ENCODE measurements around the gene PMPCA.

PMPCA gene

DNA sequence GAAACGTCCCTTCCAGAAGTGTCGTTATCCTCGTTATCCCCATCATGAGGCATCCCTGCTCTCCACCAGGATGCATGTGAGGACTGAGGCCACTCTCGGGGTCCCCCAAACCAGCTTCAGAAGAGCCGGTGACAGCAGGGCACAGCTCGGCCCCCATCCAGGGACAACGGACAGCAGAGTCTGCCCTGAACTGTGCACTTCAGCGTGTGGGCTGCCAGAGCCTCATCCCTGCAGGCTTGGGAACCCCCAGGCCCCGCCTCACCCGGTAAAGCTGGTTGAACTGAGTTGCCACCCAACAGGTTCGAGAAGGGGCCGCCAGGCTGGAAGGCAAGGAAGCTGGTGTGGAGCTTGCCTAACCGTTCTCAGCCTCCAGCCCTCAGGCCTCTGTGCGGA, 36.3 kb upstream of the PMPCA start:
- TF ChIP-seq, protein P1, sequence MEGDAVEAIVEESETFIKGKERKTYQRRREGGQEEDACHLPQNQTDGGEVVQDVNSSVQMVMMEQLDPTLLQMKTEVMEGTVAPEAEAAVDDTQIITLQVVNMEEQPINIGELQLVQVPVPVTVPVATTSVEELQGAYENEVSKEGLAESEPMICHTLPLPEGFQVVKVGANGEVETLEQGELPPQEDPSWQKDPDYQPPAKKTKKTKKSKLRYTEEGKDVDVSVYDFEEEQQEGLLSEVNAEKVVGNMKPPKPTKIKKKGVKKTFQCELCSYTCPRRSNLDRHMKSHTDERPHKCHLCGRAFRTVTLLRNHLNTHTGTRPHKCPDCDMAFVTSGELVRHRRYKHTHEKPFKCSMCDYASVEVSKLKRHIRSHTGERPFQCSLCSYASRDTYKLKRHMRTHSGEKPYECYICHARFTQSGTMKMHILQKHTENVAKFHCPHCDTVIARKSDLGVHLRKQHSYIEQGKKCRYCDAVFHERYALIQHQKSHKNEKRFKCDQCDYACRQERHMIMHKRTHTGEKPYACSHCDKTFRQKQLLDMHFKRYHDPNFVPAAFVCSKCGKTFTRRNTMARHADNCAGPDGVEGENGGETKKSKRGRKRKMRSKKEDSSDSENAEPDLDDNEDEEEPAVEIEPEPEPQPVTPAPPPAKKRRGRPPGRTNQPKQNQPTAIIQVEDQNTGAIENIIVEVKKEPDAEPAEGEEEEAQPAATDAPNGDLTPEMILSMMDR (conservative IDR thresholded peaks at IDR 0.05; ENCODE audit: low read depth, low read length): no peak
- no peak for DNase-seq (ENCODE audit: low read depth)
- no peak overlapping the region for H3K4me3 ChIP-seq (ENCODE audit: low read depth, low read length)

DNA sequence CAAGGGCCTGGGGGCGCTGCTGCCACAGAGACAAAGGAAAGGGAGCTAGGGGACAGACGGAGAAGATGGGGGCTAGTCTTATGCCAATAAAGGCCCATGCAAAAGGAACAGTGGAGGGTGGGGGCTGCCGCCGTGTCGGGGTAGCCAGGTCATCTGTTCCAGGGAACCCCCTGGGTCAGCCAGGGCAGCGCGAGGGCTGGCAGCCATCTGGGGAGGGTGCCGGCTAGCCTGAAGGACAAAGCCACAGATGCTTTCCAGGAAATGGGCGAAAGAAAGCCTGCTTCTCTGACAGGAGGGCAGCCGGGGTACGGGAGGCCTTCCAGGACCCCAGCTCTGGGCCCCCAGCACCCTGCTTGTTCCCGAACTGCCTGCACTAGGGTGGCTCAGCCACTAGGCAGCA, 35.4 kb upstream of the PMPCA start:
- no peak overlapping the region for H3K4me3 ChIP-seq (ENCODE audit: low read depth, low read length)
- no peak for DNase-seq (ENCODE audit: low read depth)
- TF ChIP-seq, protein P1 (conservative IDR thresholded peaks at IDR 0.05; ENCODE audit: low read depth, low read length): no peak

DNA sequence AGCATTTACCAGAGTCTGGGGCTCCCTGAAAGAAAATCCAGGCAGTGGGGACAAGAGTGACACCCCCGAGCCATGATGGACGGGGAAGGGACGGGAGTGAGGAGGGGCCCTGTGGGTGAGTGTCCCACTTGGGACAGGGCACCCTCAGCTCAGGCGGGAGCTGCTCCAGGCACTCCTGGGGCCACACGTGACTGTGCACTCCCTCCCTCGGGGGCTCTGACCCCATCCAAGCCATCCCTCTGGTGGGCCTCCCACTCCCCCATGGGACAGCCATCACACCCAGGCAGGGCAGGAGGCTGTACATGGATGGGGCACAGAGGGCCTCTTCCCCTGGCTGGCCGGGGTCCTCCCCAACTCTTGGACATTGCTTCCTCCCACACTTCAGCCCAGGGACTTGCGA, 34.0 kb upstream of the PMPCA start:
- H3K4me3 ChIP-seq (ENCODE audit: low read depth, low read length): no peak overlapping the region
- DNase-seq (ENCODE audit: low read depth): no peak
- TF ChIP-seq, protein P1 (conservative IDR thresholded peaks at IDR 0.05; ENCODE audit: low read depth, low read length): no peak

GRCh38 chr9:136377341-136378169, 32.9 kb upstream of the PMPCA start:
- no peak overlapping the region for H3K4me3 ChIP-seq (ENCODE audit: low read depth, low read length)
- TF ChIP-seq, protein P1 (conservative IDR thresholded peaks at IDR 0.05; ENCODE audit: low read depth, low read length): no peak
- DNase-seq (ENCODE audit: low read depth): no peak

DNA sequence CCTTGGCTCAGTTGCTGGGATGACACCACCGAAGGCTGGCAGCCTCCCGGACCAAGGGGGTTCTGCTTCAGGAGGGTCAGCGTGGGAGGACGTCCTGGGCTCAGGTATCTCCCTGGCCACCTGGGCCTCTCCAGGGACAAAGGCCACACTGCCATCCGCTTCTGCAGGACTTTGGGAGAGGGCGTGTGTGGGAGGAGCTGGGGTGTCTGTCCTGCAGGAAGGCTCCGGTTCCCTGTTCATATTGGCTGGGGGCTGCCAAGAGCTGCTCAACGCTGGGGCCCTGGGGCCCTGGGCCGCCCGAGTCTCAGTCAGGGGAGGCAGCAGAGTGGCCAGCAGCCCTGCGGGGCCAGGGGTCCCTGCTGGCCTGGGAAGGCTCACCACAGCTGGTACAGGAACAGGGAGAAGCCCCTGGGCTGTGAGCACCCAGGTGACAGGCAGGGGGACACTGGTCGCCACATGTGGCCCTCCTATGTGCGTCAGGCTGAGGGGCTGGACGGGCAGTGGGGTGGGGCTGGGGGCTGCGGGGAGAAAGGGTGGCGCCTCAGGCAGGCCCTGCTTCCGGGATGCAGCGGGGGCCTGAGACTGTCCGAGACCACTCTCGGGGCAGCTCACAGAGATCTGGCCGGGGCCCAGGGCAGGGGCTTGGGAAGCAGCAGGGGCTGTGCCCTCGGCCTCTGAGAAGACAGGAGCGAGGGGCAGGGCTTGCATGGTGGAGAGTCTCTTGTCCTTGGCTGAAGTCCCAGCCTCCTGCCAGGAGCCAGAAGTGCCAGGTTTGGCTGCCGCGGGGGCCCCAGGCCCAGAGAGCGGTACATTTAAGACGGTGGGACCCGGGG, 32.1 kb upstream of the PMPCA start:
- DNase-seq (ENCODE audit: low read depth): no peak
- no peak overlapping the region for H3K4me3 ChIP-seq (ENCODE audit: low read depth, low read length)
- TF ChIP-seq, protein P1 (conservative IDR thresholded peaks at IDR 0.05; ENCODE audit: low read depth, low read length): no peak

DNA sequence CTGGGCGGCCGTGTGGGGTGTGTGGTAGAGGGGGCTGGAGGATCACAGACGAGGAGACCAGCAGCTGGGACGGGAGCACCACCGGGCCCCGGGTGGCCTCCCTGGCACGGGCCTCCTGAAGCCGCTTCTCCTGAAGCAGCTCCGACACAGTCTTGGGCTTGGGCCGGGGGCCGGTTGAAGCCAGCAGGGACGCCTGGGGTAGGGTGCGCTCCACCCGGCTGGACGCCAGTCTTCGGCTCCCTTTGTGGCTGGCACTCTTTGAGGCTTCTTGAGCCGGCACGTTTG, 31.5 kb upstream of the PMPCA start:
- TF ChIP-seq, protein P1 (conservative IDR thresholded peaks at IDR 0.05; ENCODE audit: low read depth, low read length): no peak
- H3K4me3 ChIP-seq (ENCODE audit: low read depth, low read length): no peak overlapping the region
- no peak for DNase-seq (ENCODE audit: low read depth)
